Activated CD8-positive, alpha-beta memory T cell treated with anti-CD3 and anti-CD28 coated beads for 24 hours (primary cell): ENCODE results near the gene ARMC10.
"Not testable (repeated sequence)": the region's sequence is repeated elsewhere in the genome, so short reads cannot be mapped to it uniquely, and the experiment has no call there.

Experiments used
- DNase-seq: peaks from one replicate; pipeline ENCODE4 v3.0.0-alpha.2; 2020

ARMC10 gene

DNA sequence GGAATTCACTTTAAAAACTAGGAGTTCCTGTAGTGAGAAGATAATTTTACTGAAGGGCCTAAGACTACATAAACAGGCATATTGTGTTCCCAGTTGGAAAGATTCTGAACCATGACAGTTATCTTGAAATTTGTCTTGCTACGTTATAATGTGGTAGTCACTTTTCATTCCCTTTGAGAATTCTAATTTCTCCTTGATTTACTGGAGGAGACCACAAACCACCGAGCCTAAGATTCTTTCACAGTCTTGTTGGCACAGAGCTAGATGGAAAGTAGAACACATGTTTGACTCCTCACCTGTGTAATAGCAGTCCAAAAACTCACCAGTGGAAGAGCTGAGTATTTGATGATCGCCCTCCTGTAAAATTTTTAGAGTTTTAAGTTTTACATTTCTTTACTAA lies 4.9 kb downstream of the ARMC10 start:
- no peak for DNase-seq

DNA sequence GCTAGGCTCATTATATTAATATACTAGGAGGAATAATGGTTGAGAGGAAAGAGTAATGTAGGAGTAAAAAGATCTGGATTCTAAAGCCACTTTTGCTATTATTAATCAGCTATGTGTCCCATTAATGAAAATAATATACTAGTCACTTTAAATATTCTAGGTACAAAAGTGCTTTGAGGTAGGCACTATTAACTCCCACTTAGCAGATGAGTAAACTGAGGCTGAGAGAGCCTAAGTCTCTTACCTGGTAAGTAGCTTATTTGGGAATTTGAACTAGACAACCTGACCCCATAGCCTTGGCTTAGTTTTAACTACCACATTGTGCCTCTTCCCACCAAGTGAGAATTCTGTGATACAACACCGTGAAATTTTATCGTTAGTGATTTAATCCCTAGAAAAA lies 6.0 kb downstream of the ARMC10 start:
- no peak for DNase-seq

- DNase-seq = no peak
Measured at GRCh38 chr7:103082497-103082896, 7.6 kb downstream of the ARMC10 start.

DNA sequence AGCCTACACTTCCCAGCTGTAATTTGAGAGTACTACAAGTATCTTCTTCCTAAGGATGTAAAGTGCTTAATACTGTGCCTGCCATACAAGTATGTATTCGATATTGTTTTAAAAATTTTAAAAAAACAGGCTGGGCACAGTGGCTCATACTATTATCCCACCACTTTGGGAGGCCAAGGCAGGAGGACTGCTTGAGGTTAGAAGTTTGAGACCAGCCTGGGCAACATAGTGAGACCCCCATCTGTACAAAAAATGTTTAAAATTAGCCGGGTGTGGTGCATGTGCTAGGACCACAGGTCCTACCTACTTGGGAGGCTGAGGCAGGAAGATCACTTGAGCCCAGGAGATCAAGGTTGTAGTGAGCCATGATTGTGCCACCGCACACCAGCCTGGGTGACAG lies 8.3 kb downstream of the ARMC10 start:
- no peak for DNase-seq

DNA sequence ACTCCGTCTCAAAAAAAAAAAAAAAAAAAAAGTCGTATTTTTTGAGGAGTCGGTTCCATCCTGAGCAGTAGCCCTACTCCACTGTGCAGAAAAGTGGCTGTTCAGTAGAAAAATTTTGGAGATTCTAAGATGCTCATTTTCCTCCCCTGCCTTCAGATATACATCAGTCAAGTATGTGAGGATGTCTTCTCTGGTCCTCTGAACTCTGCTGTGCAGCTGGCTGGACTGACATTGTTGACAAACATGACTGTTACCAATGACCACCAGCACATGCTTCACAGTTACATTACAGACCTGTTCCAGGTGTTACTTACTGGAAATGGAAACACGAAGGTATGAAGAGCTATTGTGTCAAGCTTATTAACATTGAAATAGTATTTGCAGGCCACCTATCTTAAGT lies 17.4 kb downstream of the ARMC10 start:
- not testable (repeated sequence) for DNase-seq

DNA sequence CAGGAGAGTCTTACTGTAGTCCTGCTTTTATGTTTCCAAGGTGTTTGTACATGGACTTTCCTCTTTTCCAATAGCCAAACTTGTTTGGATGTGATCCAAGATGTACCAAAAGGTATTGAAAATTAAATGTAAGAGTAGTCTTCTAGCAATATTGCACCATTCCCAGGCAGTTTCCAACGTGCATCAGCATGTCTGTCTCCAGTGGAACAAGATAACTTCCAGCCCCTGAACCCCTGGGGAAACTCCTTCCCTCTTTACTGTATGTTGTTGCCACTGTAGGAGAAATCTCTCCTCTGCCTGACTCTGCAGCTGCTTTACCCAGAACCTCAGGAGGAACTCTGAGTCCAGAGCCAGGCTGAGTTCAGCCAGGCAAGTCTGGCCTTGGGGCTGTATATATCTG lies 18.5 kb downstream of the ARMC10 start:
- DNase-seq = no peak

DNA sequence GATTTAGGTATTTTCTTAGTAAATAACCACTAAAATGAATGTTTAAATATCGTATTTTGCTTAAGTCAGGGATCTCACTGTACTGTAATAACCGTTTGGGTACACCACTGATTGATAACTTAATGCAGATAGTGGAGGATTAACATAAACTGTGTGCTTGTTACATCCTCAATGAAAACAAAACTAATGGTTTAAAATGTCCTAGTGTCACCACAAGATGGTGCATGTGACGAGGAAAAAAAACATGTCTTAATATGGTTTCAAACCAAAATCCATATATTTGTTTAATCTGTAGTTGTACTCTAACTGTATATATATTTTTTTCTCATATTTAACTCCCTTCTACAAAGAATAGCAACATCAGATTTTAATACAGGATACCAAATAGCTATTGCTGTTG lies 19.2 kb downstream of the ARMC10 start:
- no peak for DNase-seq

- DNase-seq = not testable (repeated sequence)
Measured at GRCh38 chr7:103095558-103095957, 20.6 kb downstream of the ARMC10 start.

DNA sequence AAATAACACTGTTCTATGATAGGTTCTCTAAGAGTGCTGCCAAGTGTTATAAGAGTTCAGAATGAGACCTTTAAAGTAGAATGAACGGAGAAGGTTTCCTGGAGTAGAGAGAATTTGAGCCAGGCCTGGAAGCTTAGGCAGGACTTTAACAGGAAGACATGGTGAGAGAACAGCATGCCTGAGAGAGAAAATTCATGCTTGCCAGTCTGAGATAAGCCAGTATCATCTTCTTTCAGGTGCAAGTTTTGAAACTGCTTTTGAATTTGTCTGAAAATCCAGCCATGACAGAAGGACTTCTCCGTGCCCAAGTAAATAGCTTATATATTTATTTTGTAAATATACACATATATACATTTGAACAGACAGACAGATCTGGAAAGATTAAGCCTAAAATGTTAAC lies 22.1 kb downstream of the ARMC10 start:
- no peak for DNase-seq

DNA sequence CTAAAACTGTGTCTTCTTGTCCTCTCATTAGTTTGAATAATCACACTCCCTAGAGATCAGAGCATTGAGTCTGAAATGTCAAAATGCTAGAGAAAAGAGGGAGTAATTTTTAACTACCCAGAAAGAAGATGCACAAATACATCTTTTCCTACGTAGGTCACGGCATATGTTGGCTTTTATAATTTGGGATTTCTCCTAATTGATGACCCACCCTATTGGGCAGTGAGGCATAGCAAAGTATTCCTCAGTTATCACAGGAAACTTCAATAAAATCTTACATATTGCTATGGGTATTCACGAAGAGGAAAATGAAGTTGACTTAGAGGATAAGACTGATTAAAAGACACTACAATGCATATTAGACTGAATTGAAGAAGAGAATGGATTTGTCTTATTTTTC lies 25.4 kb downstream of the ARMC10 start:
- DNase-seq = no peak

GRCh38 chr7:103101543-103101942 lies 26.6 kb downstream of the ARMC10 start:
- no peak for DNase-seq

DNA sequence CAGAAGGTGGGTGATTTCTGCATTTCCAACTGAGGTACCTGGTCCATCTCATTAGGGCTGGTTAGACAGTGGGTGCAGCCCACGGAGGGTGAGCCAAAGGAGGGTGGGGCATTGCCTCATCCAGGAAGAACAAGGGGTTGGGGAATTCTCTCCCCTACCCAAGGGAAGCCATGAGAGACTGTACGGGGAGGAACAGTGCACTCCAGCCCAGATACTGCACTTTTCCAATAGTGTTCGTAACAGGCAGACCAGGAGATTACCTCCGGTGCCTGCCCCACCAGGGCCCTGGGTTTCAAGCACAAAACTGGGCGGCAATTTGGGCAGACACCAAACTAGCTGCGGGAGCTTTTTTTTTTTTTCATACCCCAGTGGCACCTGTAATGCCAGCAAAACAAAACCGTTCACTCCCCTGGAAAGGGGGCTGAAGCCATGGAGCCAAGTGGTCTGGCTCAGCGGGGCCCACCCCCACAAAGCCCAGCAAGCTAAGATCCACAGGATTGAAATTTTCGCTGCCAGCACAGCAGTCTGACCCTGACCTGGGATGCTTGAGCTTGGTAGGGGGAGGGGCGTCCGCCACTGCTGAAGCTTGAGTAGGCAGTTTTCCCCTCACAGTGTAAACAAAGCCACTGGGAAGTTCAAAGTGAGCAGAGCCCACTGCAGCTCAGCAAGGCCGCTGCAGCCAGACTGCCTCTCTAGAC lies 31.2 kb downstream of the ARMC10 start:
- no peak for DNase-seq

GRCh38 chr7:103106703-103107070 lies 31.7 kb downstream of the ARMC10 start:
- DNase-seq = not testable (repeated sequence)

GRCh38 chr7:103113164-103113563 lies 38.2 kb downstream of the ARMC10 start:
- DNase-seq = no peak

GRCh38 chr7:103114576-103115008 lies 39.7 kb downstream of the ARMC10 start:
- DNase-seq = no peak

DNA sequence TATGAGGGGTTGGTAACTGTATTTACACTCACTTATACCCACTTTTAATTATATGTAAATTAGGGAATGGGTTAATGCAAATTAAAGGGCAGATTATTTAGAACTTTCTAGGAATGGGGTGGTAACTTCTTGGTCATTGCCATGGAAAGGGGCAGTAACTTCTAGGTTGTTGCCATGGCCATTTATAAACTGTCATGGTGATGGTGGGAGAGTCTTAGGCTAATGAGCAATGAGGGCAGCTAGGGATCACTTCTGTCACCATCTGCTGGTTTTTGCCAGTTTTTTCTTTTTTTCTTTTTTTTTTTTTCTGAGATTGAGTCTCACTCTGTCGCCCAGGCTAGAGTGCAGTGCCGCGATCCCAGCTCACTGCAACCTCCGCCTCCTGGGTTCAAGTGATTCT lies 40.8 kb downstream of the ARMC10 start:
- no peak for DNase-seq

GRCh38 chr7:103116511-103116910 lies 41.6 kb downstream of the ARMC10 start:
- DNase-seq = no peak

DNA sequence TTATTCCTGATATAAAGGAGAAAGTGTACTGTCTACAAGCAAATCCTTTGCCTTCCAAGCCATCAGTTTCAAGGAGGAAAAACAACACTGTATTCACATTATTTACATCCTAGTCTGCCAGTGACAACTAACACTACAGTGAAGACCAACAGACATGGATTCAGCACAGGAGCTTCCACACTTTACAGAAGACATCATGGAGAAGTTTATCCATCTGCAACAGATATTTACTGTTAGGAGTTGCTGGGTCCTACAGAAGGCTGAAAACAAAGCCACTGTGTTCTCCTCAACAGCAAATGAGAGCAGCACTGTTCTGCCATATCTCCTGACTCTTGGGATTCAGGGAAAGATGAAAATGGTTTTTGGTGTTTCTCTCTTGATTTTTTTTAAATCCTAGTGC lies 42.1 kb downstream of the ARMC10 start:
- no peak for DNase-seq

- DNase-seq = no peak
Measured at GRCh38 chr7:103117465-103117864, 42.5 kb downstream of the ARMC10 start.

- no peak for DNase-seq
Measured at GRCh38 chr7:103119791-103120291, 44.9 kb downstream of the ARMC10 start.

DNA sequence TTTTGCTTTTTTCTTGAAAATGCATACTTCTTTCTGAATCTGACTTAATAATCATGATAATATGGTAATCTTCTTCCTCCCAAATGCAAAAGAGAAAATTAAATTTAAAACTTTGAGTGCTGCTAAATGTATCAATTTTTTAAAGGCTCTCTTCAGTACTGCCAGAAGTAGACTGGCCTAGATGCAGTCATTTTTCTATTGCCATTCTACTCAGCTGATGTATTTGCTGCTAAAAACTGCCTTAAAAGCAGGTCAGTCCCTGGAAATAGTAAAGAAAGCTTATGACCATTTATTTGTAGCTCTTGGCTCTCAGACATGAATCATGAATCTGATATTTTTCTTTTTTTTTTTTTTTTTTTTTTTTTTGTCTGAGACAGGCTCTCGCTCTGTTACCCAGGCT lies 45.4 kb downstream of the ARMC10 start:
- no peak for DNase-seq

DNA sequence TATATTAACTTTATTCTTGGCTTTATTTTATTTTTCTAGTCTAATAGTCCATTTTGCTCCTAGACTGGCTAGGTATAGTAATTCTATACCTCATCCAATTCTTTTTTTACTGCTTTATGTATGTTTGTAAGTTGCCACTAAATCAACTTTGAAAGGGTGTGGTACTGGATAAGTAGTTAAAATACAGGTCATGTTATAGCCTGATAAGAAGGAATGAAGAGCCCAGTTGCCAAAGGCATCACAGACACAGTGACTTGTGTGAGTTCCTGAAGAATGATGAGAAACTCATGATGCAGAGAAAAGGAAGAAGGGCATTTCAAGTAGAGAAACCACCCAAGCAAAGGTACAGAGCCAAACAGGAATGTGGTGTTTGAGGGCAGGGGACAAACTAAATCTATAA lies 46.7 kb downstream of the ARMC10 start:
- DNase-seq = no peak

DNA sequence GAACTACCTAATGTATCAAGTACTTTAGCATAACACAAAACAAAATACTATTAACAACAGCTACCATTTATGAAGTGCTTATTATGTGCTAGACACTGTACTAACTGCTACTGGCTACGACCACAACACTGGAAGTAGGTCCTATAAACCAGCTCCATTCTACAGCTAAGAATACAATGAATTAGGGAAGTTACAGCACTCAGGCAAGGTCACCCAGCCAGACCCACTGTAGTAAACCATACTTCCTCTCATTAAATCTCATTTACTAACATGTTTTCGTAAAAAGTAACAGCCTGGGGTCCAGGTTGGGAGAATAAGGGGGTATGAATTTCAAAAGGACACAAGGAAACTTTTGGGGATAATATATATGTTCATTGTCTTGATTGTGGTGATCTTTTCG lies 48.6 kb downstream of the ARMC10 start:
- no peak for DNase-seq

DNA sequence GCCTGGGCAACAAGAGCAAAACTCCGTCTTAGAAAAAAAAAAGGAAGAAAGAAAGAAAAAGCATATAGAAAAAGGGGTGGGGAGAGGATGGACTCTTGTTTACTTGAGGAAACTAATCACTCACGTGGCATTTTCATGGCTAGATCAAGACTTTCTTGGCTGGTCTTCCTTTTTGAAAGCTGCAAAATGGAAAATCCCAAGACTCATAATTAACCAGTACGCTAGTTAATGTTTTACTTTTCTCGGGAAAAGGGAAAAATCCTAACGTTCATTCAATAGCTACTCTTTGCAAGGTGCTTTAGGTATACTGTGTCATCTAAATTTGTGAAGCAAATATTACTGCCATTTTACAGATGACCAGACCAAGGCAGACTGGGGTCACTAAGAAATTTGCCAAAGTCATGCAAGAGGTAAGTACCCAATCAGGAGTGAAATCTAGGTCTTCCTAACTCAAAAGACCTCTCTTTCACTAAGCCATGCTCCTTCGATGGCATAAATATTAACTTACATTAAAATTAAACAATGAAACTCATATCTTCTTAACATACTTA lies 49.6 kb downstream of the ARMC10 start:
- no peak for DNase-seq

- DNase-seq = no peak
Measured at GRCh38 chr7:103127006-103127405, 52.1 kb downstream of the ARMC10 start.
